GM23338 (cell line): ENCODE results near the gene HOXB5. TPM values are rescaled to one million over a fixed set of nuclear protein-coding genes. Genes with fewer than 3 reads are reported as not detected.

Source experiments
- ATAC-seq: fragments of 200-7000 bp; cut with Tn5 transposase; 3 replicates; pipeline ENCODE4 v1.9.1; 2020
- DNase-seq: peaks from one replicate; pipeline ENCODE4 v3.0.0-alpha.2; 2015; ENCODE audit warnings: low spot score
- H2AFZ ChIP-seq: fragments of 200-600 bp; sonication (generic); 2 replicates; pipeline ENCODE4 v1.8.0; 2016; ENCODE audit warnings: antibody characterized with exemption, mild to moderate bottlenecking, moderate library complexity
- H3F3A ChIP-seq: fragments of 200-600 bp; sonication (generic); replicated peaks from 2 replicates; pipeline ENCODE4 v1.8.0; 2017; ENCODE audit warnings: antibody characterized with exemption, mixed run types, low read depth
- H3K27ac ChIP-seq: fragments of 200-600 bp; sonication (generic); 2 replicates; pipeline ENCODE4 v1.6.1; 2016; ENCODE audit warnings: low read depth
- H3K27me3 ChIP-seq: fragments of 200-600 bp; sonication (generic); 2 replicates; pipeline ENCODE4 v1.8.0; 2016; ENCODE audit warnings: mild to moderate bottlenecking, mixed run types, moderate library complexity; ENCODE audit not compliant: insufficient read depth
- H3K36me3 ChIP-seq: fragments of 200-600 bp; sonication (generic); 2 replicates; pipeline ENCODE4 v1.8.0; 2016; ENCODE audit warnings: mild to moderate bottlenecking; ENCODE audit not compliant: insufficient read depth
- H3K4me1 ChIP-seq: fragments of 200-600 bp; sonication (generic); 2 replicates; pipeline ENCODE4 v1.8.0; 2016; ENCODE audit warnings: mild to moderate bottlenecking, moderate library complexity; ENCODE audit not compliant: insufficient read depth
- H3K4me2 ChIP-seq: fragments of 200-600 bp; sonication (generic); 2 replicates; pipeline ENCODE4 v1.7.1; 2017; ENCODE audit warnings: mixed run types
- H3K4me3 ChIP-seq: fragments of 200-600 bp; sonication (generic); 2 replicates; pipeline ENCODE4 v1.6.1; 2016; ENCODE audit warnings: mixed run types
- H3K79me2 ChIP-seq: fragments of 200-600 bp; sonication (generic); replicated peaks from 2 replicates; pipeline ENCODE4 v1.8.0; 2017; ENCODE audit warnings: mild to moderate bottlenecking; ENCODE audit not compliant: insufficient read depth
- H3K9me2 ChIP-seq: fragments of 200-600 bp; sonication (generic); 2 replicates; pipeline ENCODE4 v1.8.0; 2017; ENCODE audit not compliant: insufficient read depth
- H4K20me1 ChIP-seq: fragments of 200-600 bp; sonication (generic); replicated peaks from 2 replicates; pipeline ENCODE4 v1.8.0; 2017; ENCODE audit warnings: mild to moderate bottlenecking; ENCODE audit not compliant: insufficient read depth
- H3K27ac Mint-ChIP-seq: 2 replicates; pipeline ENCODE4 v1.8.0; 2020; ENCODE audit warnings: inconsistent platforms, mild to moderate bottlenecking, moderate library complexity, mixed read lengths
- H3K27me3 Mint-ChIP-seq: 3 replicates; pipeline ENCODE4 v1.8.0; 2022; ENCODE audit warnings: low read depth, mild to moderate bottlenecking, moderate library complexity, mixed read lengths, inconsistent platforms; ENCODE audit not compliant: insufficient read depth, poor library complexity
- H3K36me3 Mint-ChIP-seq: 3 replicates; pipeline ENCODE4 v1.8.0; 2021; ENCODE audit warnings: low read depth, mild to moderate bottlenecking, inconsistent platforms, moderate library complexity, mixed read lengths
- H3K4me1 Mint-ChIP-seq: 3 replicates; pipeline ENCODE4 v1.8.0; 2020; ENCODE audit warnings: mild to moderate bottlenecking, inconsistent platforms, mixed read lengths
- H3K4me3 Mint-ChIP-seq: 3 replicates; pipeline ENCODE4 v1.8.0; 2021; ENCODE audit warnings: moderate library complexity, mild to moderate bottlenecking, inconsistent platforms, mixed read lengths
- H3K9me3 Mint-ChIP-seq: 3 replicates; pipeline ENCODE4 v1.8.0; 2020; ENCODE audit warnings: moderate library complexity, mild to moderate bottlenecking, inconsistent platforms, mixed read lengths
- CREB1 ChIP-seq: fragments of 250-450 bp; sonication (Bioruptor Pico); IDR thresholded peaks from 2 replicates; pipeline ENCODE4 v1.5.0; 2020; ENCODE audit warnings: low read depth, mild to moderate bottlenecking, moderate library complexity
- EZH2 ChIP-seq: fragments of 200-600 bp; sonication (generic); IDR thresholded peaks from one replicate; pipeline ENCODE4 v1.8.0; 2017; ENCODE audit warnings: antibody characterized with exemption, mild to moderate bottlenecking, low read depth; ENCODE audit not compliant: unreplicated experiment
- EZH2phosphoT487 ChIP-seq: fragments of 200-600 bp; sonication (generic); IDR thresholded peaks from one replicate; pipeline ENCODE4 v1.8.1; 2018; ENCODE audit warnings: antibody characterized with exemption; ENCODE audit not compliant: unreplicated experiment
- JUNB ChIP-seq: IDR thresholded peaks from one replicate; pipeline ENCODE4 v1.6.1; 2016; ENCODE audit warnings: antibody characterized with exemption; ENCODE audit not compliant: unreplicated experiment
- NANOG ChIP-seq: IDR thresholded peaks from 2 replicates; pipeline ENCODE4 v1.6.1; 2016; ENCODE audit warnings: antibody characterized with exemption, borderline replicate concordance
- STAT1 ChIP-seq: IDR thresholded peaks from one replicate; pipeline ENCODE4 v1.6.1; 2016; ENCODE audit warnings: antibody characterized with exemption; ENCODE audit not compliant: unreplicated experiment
- ZNF114 ChIP-seq: fragments of 250-450 bp; sonication (Bioruptor Pico); IDR thresholded peaks from 2 replicates; pipeline ENCODE4 v1.5.0; 2020; ENCODE audit warnings: mild to moderate bottlenecking, moderate library complexity
- polyA plus RNA-seq: library from polyadenylated mRNA; unstranded; fragments of >200 nt; fragmentation: Nextera tagmentation; extraction: Ambion mirVana; gene quantifications from 2 replicates; pipeline ENCODE4 v1.2.1, GENCODE V29; 2016
- total RNA-seq: library from RNA; depleted of rRNA; stranded (reverse); fragments of >200 nt; shearing (Covaris generic); gene quantifications from 2 replicates; pipeline ENCODE4 v1.2.3, GENCODE V29; 2014
- TF ChIP-seq, protein P1 (sequence below), 2 experiments: fragments of 200-600 bp in 1 of 2; sonication (generic) in 1 of 2; conservative IDR thresholded peaks; 2 replicates each; pipeline versions ENCODE4 v1.5.1 to v1.6.1; 2016 to 2017; ENCODE audit warnings: antibody characterized with exemption in 2 of 2, low read depth in 2 of 2, mild to moderate bottlenecking in 2 of 2, moderate library complexity in 1 of 2
- TF ChIP-seq, protein P2 (sequence below): IDR thresholded peaks from 2 replicates; pipeline ENCODE4 v1.6.1; 2016; ENCODE audit warnings: antibody characterized with exemption
- TF ChIP-seq, protein P3 (sequence below): fragments of 250-450 bp; sonication (Bioruptor Pico); IDR thresholded peaks from 2 replicates; pipeline ENCODE4 v1.5.0; 2020; ENCODE audit warnings: mild to moderate bottlenecking, moderate library complexity
- TF ChIP-seq, protein P4 (sequence below): IDR thresholded peaks from one replicate; pipeline ENCODE4 v1.6.1; 2018; ENCODE audit warnings: antibody characterized with exemption; ENCODE audit not compliant: unreplicated experiment

The HOXB5 gene
- total and polyA plus RNA-seq, 2 experiments from 2014 or later = not detected

DNA sequence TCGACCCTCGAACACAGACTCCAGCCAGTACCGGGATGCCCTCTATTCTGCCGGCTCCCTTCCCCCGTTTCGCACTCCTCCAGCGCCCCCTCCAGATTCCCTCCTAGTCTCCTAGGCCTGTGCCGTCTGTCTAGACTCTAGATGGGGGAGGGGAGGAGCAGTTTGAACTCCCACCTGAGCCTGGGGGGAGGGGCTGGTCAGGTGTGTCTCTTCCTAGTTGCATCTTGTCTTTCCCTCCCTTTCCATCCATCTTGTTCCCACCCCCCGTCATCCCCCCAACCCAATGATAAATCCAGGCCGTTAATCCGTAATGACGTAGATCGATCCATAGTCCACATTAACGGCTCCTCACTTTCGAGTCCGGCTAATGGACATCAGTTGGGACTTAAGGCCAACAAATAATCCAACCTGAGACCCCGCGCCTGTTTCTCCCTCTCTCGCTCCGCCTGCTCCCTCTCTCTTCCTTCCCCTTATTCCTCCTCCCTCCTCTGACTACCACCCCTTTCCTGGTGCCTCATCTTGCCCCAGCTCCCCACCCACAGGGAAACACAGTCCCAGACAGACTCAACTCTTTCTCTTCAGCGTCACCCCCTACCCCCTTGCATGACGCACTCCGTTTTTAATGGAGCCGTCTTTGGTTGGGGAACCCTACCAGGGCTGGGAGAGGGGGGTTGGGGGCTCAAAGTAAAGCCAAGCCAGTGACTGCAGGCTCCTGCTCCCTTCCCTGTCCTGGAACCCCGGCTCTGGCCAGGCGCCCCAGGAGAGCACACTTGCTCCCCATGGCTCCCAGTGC is 3.4 kb upstream of the HOXB5 start:
- no peak overlapping the region for H2AFZ ChIP-seq
- no peaks in the 10 kb centered on the region for H3K36me3 ChIP-seq
- no peaks in the 10 kb centered on the region for H3K79me2 ChIP-seq
- H3K9me2 ChIP-seq = no peaks in the 10 kb centered on the region
- H3K27me3 ChIP-seq = peaks cover 100% of the 10 kb centered on the region
- peak overlapping the region; percentile 41; the same call in 1 of the 2 replicates for H3K4me3 ChIP-seq
- H3K4me2 ChIP-seq = peak overlapping the region; percentile 73
- Mint-ChIP-seq H3K36me3 (peaks cover 3% of the 10 kb centered on the region; the same call in 1 of the 3 replicates), H3K27ac (no peak overlapping the region), H3K9me3 (no peaks in the 10 kb centered on the region; the same call in 2 of the 3 replicates), H3K4me3 (peak overlapping the region; percentile 52; the same call in 1 of the 3 replicates), H3K4me1 (peaks cover 33% of the 10 kb centered on the region), H3K27me3 (peaks cover 100% of the 10 kb centered on the region)
- no peak overlapping the region for H3K27ac ChIP-seq
- peaks cover 53% of the 10 kb centered on the region for H3K4me1 ChIP-seq
- ATAC-seq (peak; percentile 2; the same call in 2 of the 3 replicates), DNase-seq (peak; percentile 81)
- TF ChIP-seq, protein P1, sequence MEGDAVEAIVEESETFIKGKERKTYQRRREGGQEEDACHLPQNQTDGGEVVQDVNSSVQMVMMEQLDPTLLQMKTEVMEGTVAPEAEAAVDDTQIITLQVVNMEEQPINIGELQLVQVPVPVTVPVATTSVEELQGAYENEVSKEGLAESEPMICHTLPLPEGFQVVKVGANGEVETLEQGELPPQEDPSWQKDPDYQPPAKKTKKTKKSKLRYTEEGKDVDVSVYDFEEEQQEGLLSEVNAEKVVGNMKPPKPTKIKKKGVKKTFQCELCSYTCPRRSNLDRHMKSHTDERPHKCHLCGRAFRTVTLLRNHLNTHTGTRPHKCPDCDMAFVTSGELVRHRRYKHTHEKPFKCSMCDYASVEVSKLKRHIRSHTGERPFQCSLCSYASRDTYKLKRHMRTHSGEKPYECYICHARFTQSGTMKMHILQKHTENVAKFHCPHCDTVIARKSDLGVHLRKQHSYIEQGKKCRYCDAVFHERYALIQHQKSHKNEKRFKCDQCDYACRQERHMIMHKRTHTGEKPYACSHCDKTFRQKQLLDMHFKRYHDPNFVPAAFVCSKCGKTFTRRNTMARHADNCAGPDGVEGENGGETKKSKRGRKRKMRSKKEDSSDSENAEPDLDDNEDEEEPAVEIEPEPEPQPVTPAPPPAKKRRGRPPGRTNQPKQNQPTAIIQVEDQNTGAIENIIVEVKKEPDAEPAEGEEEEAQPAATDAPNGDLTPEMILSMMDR (conservative IDR thresholded peaks at IDR 0.05; ENCODE audit: low read depth in 2 of 2) = peak in 1 of 2 experiments; percentile 37; a peak in 2 of 4 replicates
- TF ChIP-seq, protein P2, sequence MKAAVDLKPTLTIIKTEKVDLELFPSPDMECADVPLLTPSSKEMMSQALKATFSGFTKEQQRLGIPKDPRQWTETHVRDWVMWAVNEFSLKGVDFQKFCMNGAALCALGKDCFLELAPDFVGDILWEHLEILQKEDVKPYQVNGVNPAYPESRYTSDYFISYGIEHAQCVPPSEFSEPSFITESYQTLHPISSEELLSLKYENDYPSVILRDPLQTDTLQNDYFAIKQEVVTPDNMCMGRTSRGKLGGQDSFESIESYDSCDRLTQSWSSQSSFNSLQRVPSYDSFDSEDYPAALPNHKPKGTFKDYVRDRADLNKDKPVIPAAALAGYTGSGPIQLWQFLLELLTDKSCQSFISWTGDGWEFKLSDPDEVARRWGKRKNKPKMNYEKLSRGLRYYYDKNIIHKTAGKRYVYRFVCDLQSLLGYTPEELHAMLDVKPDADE = no peak
- TF ChIP-seq STAT1 (no peak), EZH2phosphoT487 (no peak), NANOG (no peak), EZH2 (peak; percentile 79), CREB1 (no peak), ZNF114 (CRISPR knock-in tag) (no peak), JUNB (no peak)
- TF ChIP-seq, protein P3, sequence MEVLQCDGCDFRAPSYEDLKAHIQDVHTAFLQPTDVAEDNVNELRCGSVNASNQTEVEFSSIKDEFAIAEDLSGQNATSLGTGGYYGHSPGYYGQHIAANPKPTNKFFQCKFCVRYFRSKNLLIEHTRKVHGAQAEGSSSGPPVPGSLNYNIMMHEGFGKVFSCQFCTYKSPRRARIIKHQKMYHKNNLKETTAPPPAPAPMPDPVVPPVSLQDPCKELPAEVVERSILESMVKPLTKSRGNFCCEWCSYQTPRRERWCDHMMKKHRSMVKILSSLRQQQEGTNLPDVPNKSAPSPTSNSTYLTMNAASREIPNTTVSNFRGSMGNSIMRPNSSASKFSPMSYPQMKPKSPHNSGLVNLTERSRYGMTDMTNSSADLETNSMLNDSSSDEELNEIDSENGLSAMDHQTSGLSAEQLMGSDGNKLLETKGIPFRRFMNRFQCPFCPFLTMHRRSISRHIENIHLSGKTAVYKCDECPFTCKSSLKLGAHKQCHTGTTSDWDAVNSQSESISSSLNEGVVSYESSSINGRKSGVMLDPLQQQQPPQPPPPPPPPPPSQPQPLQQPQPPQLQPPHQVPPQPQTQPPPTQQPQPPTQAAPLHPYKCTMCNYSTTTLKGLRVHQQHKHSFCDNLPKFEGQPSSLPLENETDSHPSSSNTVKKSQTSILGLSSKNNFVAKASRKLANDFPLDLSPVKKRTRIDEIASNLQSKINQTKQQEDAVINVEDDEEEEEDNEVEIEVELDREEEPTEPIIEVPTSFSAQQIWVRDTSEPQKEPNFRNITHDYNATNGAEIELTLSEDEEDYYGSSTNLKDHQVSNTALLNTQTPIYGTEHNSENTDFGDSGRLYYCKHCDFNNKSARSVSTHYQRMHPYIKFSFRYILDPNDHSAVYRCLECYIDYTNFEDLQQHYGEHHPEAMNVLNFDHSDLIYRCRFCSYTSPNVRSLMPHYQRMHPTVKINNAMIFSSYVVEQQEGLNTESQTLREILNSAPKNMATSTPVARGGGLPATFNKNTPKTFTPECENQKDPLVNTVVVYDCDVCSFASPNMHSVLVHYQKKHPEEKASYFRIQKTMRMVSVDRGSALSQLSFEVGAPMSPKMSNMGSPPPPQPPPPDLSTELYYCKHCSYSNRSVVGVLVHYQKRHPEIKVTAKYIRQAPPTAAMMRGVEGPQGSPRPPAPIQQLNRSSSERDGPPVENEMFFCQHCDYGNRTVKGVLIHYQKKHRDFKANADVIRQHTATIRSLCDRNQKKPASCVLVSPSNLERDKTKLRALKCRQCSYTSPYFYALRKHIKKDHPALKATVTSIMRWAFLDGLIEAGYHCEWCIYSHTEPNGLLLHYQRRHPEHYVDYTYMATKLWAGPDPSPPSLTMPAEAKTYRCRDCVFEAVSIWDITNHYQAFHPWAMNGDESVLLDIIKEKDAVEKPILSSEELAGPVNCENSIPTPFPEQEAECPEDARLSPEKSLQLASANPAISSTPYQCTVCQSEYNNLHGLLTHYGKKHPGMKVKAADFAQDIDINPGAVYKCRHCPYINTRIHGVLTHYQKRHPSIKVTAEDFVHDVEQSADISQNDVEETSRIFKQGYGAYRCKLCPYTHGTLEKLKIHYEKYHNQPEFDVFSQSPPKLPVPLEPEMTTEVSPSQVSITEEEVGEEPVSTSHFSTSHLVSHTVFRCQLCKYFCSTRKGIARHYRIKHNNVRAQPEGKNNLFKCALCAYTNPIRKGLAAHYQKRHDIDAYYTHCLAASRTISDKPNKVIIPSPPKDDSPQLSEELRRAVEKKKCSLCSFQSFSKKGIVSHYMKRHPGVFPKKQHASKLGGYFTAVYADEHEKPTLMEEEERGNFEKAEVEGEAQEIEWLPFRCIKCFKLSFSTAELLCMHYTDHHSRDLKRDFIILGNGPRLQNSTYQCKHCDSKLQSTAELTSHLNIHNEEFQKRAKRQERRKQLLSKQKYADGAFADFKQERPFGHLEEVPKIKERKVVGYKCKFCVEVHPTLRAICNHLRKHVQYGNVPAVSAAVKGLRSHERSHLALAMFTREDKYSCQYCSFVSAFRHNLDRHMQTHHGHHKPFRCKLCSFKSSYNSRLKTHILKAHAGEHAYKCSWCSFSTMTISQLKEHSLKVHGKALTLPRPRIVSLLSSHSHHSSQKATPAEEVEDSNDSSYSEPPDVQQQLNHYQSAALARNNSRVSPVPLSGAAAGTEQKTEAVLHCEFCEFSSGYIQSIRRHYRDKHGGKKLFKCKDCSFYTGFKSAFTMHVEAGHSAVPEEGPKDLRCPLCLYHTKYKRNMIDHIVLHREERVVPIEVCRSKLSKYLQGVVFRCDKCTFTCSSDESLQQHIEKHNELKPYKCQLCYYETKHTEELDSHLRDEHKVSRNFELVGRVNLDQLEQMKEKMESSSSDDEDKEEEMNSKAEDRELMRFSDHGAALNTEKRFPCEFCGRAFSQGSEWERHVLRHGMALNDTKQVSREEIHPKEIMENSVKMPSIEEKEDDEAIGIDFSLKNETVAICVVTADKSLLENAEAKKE = no peak
- TF ChIP-seq, protein P4, sequence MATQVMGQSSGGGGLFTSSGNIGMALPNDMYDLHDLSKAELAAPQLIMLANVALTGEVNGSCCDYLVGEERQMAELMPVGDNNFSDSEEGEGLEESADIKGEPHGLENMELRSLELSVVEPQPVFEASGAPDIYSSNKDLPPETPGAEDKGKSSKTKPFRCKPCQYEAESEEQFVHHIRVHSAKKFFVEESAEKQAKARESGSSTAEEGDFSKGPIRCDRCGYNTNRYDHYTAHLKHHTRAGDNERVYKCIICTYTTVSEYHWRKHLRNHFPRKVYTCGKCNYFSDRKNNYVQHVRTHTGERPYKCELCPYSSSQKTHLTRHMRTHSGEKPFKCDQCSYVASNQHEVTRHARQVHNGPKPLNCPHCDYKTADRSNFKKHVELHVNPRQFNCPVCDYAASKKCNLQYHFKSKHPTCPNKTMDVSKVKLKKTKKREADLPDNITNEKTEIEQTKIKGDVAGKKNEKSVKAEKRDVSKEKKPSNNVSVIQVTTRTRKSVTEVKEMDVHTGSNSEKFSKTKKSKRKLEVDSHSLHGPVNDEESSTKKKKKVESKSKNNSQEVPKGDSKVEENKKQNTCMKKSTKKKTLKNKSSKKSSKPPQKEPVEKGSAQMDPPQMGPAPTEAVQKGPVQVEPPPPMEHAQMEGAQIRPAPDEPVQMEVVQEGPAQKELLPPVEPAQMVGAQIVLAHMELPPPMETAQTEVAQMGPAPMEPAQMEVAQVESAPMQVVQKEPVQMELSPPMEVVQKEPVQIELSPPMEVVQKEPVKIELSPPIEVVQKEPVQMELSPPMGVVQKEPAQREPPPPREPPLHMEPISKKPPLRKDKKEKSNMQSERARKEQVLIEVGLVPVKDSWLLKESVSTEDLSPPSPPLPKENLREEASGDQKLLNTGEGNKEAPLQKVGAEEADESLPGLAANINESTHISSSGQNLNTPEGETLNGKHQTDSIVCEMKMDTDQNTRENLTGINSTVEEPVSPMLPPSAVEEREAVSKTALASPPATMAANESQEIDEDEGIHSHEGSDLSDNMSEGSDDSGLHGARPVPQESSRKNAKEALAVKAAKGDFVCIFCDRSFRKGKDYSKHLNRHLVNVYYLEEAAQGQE = no peak
- H3F3A ChIP-seq = peaks cover 58% of the 10 kb centered on the region
- peaks cover 52% of the 10 kb centered on the region for H4K20me1 ChIP-seq
